CD4-positive, alpha-beta T cell treated with Interleukin-1 beta for 1 hour (primary cell): ENCODE measurements around the gene MEI1.
A peak's percentile ranks its signal among the peaks of the same experiment; 100 is the strongest.
"Not testable (repeated sequence)": the region's sequence is repeated elsewhere in the genome, so short reads cannot be mapped to it uniquely, and the experiment has no call there.

ENCODE experiments used
- DNase-seq, 2 donors: peaks; one replicate each; pipeline ENCODE4 v3.0.0-alpha.2; 2020 to 2022

Gene MEI1

GRCh38 chr22:41699264-41700107 is at the start of gene MEI1:
Gene MEI1 (plus strand): TSS chr22:41699503. CDS start chr22:41699539, 36 bp downstream.
- peak; percentile 93 for DNase-seq

GRCh38 chr22:41650229-41650628 is 49.1 kb upstream of the MEI1 start:
- DNase-seq, result no peak

- DNase-seq, result no peak
These were observed 48.5 kb upstream of the MEI1 start for GRCh38 chr22:41650821-41651220.

- DNase-seq, result no peak
These were observed 45.0 kb upstream of the MEI1 start for GRCh38 chr22:41654322-41654721.

- no peak for DNase-seq
These were observed 42.7 kb upstream of the MEI1 start for GRCh38 chr22:41656556-41656955.

- DNase-seq, result no peak
These were observed 41.6 kb upstream of the MEI1 start for GRCh38 chr22:41657709-41658108.

GRCh38 chr22:41658869-41659268 is 40.4 kb upstream of the MEI1 start:
- DNase-seq, result no peak

GRCh38 chr22:41659941-41660340 is 39.4 kb upstream of the MEI1 start:
- no peak for DNase-seq

GRCh38 chr22:41660416-41660815 is 38.9 kb upstream of the MEI1 start:
- no peak for DNase-seq

- DNase-seq, result no peak
These were observed 38.2 kb upstream of the MEI1 start for GRCh38 chr22:41661088-41661487.

- DNase-seq, result no peak
These were observed 37.6 kb upstream of the MEI1 start for GRCh38 chr22:41661713-41662112.

GRCh38 chr22:41663594-41663993 is 35.7 kb upstream of the MEI1 start:
- DNase-seq, result not testable (repeated sequence)

- DNase-seq, result no peak
These were observed 34.8 kb upstream of the MEI1 start for GRCh38 chr22:41664490-41664889.

- no peak for DNase-seq
These were observed 34.4 kb upstream of the MEI1 start for GRCh38 chr22:41664951-41665350.

GRCh38 chr22:41668971-41669911 is 30.1 kb upstream of the MEI1 start:
- no peak for DNase-seq

GRCh38 chr22:41672096-41672495 is 27.2 kb upstream of the MEI1 start:
- DNase-seq, result not testable (repeated sequence)

GRCh38 chr22:41672780-41673509 is 26.4 kb upstream of the MEI1 start:
- peak in 1 of 2 donors; percentile 18 for DNase-seq

- DNase-seq, result no peak
These were observed 24.4 kb upstream of the MEI1 start for GRCh38 chr22:41674846-41675340.

GRCh38 chr22:41676134-41676533 is 23.2 kb upstream of the MEI1 start:
- no peak for DNase-seq

GRCh38 chr22:41681616-41682015 is 17.7 kb upstream of the MEI1 start:
- peak; percentile 21 to 53 for DNase-seq

- DNase-seq, result peak; percentile 88 to 89
These were observed 17.1 kb upstream of the MEI1 start for GRCh38 chr22:41682033-41682807.

- no peak for DNase-seq
These were observed 16.3 kb upstream of the MEI1 start for GRCh38 chr22:41683052-41683451.
